ENCODE data around the gene GRIA1.

GRCh38 chr5:153571162-153571561, 80.7 kb downstream of the GRIA1 start:
- TF ChIP-seq CTCF (IDR thresholded peaks at IDR 0.05) (no peak), POLR2A (IDR thresholded peaks at IDR 0.05) (no peak)
